GM12865 (cell line): ENCODE results near the gene NAV3.

ENCODE experiments used
- DNase-seq: peaks from one replicate; pipeline ENCODE4 v3.0.0; 2010; ENCODE audit warnings: low read depth
- H3K4me3 ChIP-seq: 2 replicates; pipeline ENCODE4 v1.5.1; 2011; ENCODE audit warnings: mild to moderate bottlenecking, low read depth, low read length, control low read depth
- TF ChIP-seq, protein P1 (sequence below): IDR thresholded peaks from 2 replicates; pipeline ENCODE4 v1.5.1; 2011; ENCODE audit warnings: low read length, control low read depth, low read depth, inconsistent platforms; ENCODE audit not compliant: insufficient read depth; ENCODE audit errors: missing control alignments

The NAV3 gene

DNA sequence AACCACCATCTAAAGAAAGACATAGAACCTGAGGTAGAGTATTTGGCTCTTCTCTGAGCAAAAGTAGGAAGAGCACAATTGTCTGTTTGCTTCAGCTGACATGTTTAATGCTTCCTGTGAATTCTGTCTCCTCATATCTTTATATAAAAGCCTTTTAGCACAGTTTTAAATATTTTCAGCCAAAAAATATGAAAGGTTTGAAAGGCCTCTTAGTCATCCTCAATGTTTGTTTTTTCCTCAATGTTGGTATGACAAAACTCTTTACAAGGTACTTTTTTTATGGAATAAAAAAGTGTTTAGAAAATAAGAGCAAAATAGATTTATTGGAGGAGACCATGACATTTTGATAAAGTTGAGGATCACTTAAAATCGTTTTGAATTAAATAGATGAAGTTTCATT is 360.9 kb downstream of the NAV3 start:
- DNase-seq = no peak
- TF ChIP-seq, protein P1, sequence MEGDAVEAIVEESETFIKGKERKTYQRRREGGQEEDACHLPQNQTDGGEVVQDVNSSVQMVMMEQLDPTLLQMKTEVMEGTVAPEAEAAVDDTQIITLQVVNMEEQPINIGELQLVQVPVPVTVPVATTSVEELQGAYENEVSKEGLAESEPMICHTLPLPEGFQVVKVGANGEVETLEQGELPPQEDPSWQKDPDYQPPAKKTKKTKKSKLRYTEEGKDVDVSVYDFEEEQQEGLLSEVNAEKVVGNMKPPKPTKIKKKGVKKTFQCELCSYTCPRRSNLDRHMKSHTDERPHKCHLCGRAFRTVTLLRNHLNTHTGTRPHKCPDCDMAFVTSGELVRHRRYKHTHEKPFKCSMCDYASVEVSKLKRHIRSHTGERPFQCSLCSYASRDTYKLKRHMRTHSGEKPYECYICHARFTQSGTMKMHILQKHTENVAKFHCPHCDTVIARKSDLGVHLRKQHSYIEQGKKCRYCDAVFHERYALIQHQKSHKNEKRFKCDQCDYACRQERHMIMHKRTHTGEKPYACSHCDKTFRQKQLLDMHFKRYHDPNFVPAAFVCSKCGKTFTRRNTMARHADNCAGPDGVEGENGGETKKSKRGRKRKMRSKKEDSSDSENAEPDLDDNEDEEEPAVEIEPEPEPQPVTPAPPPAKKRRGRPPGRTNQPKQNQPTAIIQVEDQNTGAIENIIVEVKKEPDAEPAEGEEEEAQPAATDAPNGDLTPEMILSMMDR = no peak
- no peak overlapping the region for H3K4me3 ChIP-seq

DNA sequence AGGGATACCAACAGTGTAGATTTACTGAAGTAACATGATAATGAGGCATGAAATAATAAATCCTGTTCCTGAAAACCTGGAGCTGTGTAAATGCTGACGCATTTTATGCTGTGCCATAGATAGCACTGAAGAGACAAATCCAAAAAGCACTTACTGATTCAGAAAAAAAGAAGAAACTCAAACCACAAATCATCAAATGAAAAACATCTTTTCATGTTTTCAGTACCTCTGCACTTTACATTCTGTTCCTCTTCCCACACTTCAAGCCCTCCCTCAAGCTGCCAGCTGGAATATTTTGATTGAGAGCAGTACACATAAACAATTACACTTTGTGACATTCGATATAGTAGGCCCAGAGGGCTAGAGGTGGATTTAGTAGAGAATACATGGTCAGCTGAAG is 362.3 kb downstream of the NAV3 start:
- DNase-seq = no peak
- H3K4me3 ChIP-seq = no peak overlapping the region
- TF ChIP-seq, protein P1 = no peak

DNA sequence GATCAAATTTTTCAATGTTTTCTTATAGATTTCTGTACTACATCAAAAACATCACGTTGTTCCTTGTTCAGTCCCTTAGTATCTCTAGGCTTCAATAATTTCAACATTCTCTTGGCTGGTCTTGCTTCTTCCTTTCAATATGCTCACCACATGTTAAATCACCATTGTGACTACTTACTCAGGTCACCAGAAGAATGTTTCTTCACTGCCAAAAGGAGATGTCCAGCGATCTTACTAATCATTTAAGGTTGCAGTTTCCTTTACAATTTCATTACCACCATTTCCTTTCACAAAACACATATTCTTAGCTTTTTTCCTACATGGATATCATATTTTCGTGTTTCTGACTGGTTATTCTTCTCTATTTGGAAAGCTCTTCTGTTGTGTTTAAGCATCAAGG is 363.8 kb downstream of the NAV3 start:
- TF ChIP-seq, protein P1 = no peak
- no peak overlapping the region for H3K4me3 ChIP-seq
- DNase-seq = no peak

DNA sequence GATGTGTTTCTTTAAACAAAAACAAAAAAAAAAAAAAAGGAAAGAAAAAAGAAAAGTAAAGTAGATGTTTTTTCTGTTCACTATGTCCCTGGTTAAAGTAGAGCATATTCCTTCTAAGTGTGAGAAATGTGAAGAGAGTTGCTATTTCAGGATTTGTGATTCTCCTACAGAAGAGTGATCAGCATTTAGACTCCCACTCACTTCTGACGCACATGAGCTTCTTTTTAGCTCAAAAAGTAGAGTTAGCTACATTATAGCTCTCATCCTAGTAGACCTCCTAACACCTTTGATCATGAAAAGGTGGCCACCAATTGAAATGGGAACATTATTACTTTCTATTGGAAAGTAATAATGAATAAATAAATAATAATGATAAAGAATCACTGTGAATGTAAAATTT is 368.2 kb downstream of the NAV3 start:
- no peak for DNase-seq
- H3K4me3 ChIP-seq = no peak overlapping the region
- TF ChIP-seq, protein P1 = no peak

DNA sequence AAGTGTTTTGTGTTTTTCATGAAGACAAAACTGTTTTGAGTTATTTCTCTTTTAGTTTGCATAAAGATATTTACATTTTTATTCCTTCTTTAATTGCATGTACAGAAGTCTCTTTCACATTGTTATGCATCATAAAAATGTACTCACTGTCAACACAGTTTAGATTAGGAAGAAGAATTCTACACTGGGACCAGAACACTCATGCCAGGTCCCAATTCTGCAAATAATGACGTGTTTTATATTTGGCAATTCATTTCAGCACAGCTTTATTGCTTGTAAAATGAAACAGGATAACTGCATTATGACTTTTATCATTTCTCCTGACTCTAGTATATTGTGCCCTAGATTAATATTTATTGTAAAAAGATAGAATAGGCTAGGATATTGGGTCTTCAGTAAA is 369.2 kb downstream of the NAV3 start:
- H3K4me3 ChIP-seq = no peak overlapping the region
- DNase-seq = no peak
- TF ChIP-seq, protein P1 = no peak

DNA sequence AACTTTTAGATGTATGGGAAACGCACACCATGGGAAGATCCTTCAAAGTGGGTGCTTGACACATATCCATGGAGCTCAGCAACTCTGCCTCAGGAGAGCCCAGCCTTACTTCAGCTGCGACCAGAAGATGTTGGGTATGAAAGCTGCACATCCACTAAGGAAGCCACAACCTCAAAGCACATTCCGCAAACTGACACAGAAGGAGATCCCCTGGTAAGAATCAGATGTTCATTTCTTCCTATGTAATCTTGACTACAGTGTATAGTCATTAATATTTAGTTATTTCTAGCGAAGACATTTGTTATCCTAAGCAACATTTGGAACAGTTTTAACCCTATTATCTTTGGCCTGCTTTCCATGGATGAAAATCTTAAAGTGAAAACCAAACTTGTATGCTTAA is 374.2 kb downstream of the NAV3 start:
- H3K4me3 ChIP-seq = no peak overlapping the region
- TF ChIP-seq, protein P1 = no peak
- DNase-seq = no peak

DNA sequence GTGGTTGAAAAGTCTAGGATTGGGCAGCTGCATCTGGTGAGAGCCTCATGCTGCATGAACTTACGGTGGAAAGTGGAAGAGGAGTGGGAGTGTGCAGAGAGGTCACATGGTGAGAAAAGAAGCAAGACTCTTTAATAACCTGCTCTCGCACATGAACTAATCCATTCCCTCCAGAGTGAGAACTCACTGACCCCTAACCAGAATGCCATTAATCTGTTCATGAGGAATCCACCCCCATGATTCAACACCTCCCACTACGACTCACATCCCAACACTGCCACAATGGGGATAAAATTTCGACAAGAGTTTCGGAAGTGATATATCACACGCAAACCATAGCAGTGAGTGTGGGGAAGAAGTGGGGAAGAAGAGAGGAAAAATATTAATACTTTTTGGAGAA is 377.4 kb downstream of the NAV3 start:
- no peak for DNase-seq
- TF ChIP-seq, protein P1 = no peak
- H3K4me3 ChIP-seq = no peak overlapping the region
